Small intestine (tissue), 16 donors: ENCODE results near the gene DMXL1. TPM values are rescaled to one million over a fixed set of nuclear protein-coding genes. Genes with fewer than 3 reads are reported as not detected.

Source experiments
- DNase-seq, 2 donors: peaks; one replicate each; pipeline versions ENCODE4 v3.0.0 to v3.0.0-alpha.2; 2013
- FAIRE-seq: peaks from 2 replicates; lab custom pipeline; 2012; peaks lifted over from hg19 to GRCh38; lab: Jason Lieb, UNC
- H3K27ac ChIP-seq, 3 donors: one replicate each; pipeline ENCODE4 v1.5.1; 2013; ENCODE audit warnings: low read length in 2 of 3, mild to moderate bottlenecking in 2 of 3, control low read depth in 1 of 3, inconsistent platforms in 1 of 3, low read depth in 1 of 3, moderate library complexity in 1 of 3
- H3K27me3 ChIP-seq, 3 donors: one replicate each; pipeline ENCODE4 v1.6.1; 2013; ENCODE audit warnings: low read length in 3 of 3, inconsistent platforms in 1 of 3; ENCODE audit not compliant: control insufficient read depth in 3 of 3, insufficient read depth in 3 of 3
- H3K36me3 ChIP-seq, 3 donors: one replicate each; pipeline ENCODE4 v1.6.1; 2013; ENCODE audit warnings: low read length in 3 of 3, inconsistent platforms in 1 of 3, low read depth in 1 of 3, mild to moderate bottlenecking in 1 of 3, moderate library complexity in 1 of 3; ENCODE audit not compliant: control insufficient read depth in 3 of 3, insufficient read depth in 2 of 3
- H3K4me1 ChIP-seq, 3 donors: one replicate each; pipeline ENCODE4 v1.6.1; 2013; ENCODE audit warnings: low read length in 2 of 3, inconsistent platforms in 1 of 3, low read depth in 1 of 3, mild to moderate bottlenecking in 1 of 3, moderate library complexity in 1 of 3; ENCODE audit not compliant: control insufficient read depth in 3 of 3, insufficient read depth in 2 of 3
- H3K4me3 ChIP-seq, 3 donors: one replicate each; pipeline ENCODE4 v1.5.1; 2013; ENCODE audit warnings: low read length in 3 of 3, control low read depth in 1 of 3, inconsistent platforms in 1 of 3, low read depth in 1 of 3, mild to moderate bottlenecking in 1 of 3, moderate library complexity in 1 of 3
- H3K9me3 ChIP-seq, 2 donors: one replicate each; pipeline ENCODE4 v1.6.1; 2013; ENCODE audit warnings: low read depth in 1 of 2, low read length in 1 of 2; ENCODE audit not compliant: control insufficient read depth in 2 of 2, insufficient read depth in 1 of 2
- WGBS, 3 donors: extraction: QIAGEN DNeasy Blood & Tissue Kit; methylation state at CpG; one replicate each; pipeline ENCODE4 v1.1.7; 2013; 5-methylcytosine and 5-hydroxymethylcytosine counted together
- long read RNA-seq, 10 donors: transcript quantifications; one replicate each; lab custom pipeline, GENCODE V29; 2026
- polyA plus RNA-seq, 4 donors: library from polyadenylated mRNA; stranded (reverse) in 3 of 4; unstranded in 1 of 4; fragments of 200-250 nt in 3 of 4; fragments of 120-200 nt in 1 of 4; gene quantifications; one replicate each; pipeline versions ENCODE4 v1.2.1 to v1.2.3, GENCODE V29; 2013
- donor health status: healthy with polysubstance abuse.
- donor health status: control.
- donor health status: control.
- donor health status: Bipolar disorder and iron deficiency.
- donor health status: healthy.

DMXL1 gene
- polyA plus RNA-seq: 10 to 100 TPM in 3 of 4 donors, 1 to 10 TPM in 1; 8.1 to 33.1 (median 18.8) TPM
- long read RNA-seq, donor 1, partial matches to known transcripts: 0 of 1 reads
- long read RNA-seq, donor 1, other reads (novel, unspliced or antisense): 0 of 1 reads
- long read RNA-seq, donor 2, partial matches to known transcripts: 5 of 6 reads
- long read RNA-seq, donor 2, other reads (novel, unspliced or antisense): 0 of 6 reads
- long read RNA-seq, donor 3: 0 reads
- long read RNA-seq, donor 4: 0 reads
- long read RNA-seq, donor 5: 0 reads
- long read RNA-seq, donor 6, partial matches to known transcripts: 0 of 1 reads
- long read RNA-seq, donor 6, other reads (novel, unspliced or antisense): 0 of 1 reads
- long read RNA-seq, donor 7, partial matches to known transcripts: 0 of 1 reads
- long read RNA-seq, donor 7, other reads (novel, unspliced or antisense): 0 of 1 reads
- long read RNA-seq, donor 8: 0 reads
- long read RNA-seq, donor 9: 0 reads
- long read RNA-seq, donor 10, partial matches to known transcripts: 0 of 1 reads
- long read RNA-seq, donor 10, other reads (novel, unspliced or antisense): 0 of 1 reads

GRCh38 chr5:119070828-119071560, at the start of gene DMXL1:
TSS of gene DMXL1 (plus strand) at chr5:119071087. CDS start at chr5:119071570, 483 bp downstream.
- 0 to 1% (median 0%) methylated on average over 38 to 68 of the region's 68 CpGs for WGBS, 3 donors
- no peaks in the 10 kb centered on the region for H3K9me3 ChIP-seq
- H3K4me3 ChIP-seq: peak within 1 kb of the TSS; percentile 71 to 89 (median 84)
- DNase-seq (peak; percentile 99 to 100), FAIRE-seq (no peak)
- H3K27ac ChIP-seq: peak within 1 kb of the TSS; percentile 94 to 99 (median 99)
- H3K27me3 ChIP-seq: no peaks in the 10 kb centered on the region
- no peaks in the 10 kb centered on the region for H3K36me3 ChIP-seq
- H3K4me1 ChIP-seq: peaks cover 0 to 6% (median 3%) of the 10 kb centered on the region in 3 donors

GRCh38 chr5:119021149-119021732, 49.6 kb upstream of the DMXL1 start:
- peaks cover 0 to 2% (median 0%) of the 10 kb centered on the region in 3 donors for H3K4me1 ChIP-seq
- 87 to 94% (median 90%) methylated on average over 3 of the region's 3 CpGs for WGBS, 3 donors
- H3K36me3 ChIP-seq: no peaks in the 10 kb centered on the region

GRCh38 chr5:119022017-119022745, 48.7 kb upstream of the DMXL1 start:
- DNase-seq: peak; percentile 16 to 20
- Histone ChIP-seq H3K27me3 (no peaks in the 10 kb centered on the region), H3K4me3 (no peak overlapping the region), H3K36me3 (no peaks in the 10 kb centered on the region), H3K27ac (no peak overlapping the region), H3K4me1 (peaks cover 0 to 2% (median 0%) of the 10 kb centered on the region in 3 donors), H3K9me3 (no peaks in the 10 kb centered on the region)
- FAIRE-seq: no peak
- 64 to 70% (median 66%) methylated on average over 5 of the region's 5 CpGs for WGBS, 3 donors

More at GRCh38 chr5:119021149-119021732, 49.6 kb upstream of the DMXL1 start:
- H3K4me3 ChIP-seq: no peak overlapping the region
- no peak overlapping the region for H3K27ac ChIP-seq
- no peak for FAIRE-seq
- no peaks in the 10 kb centered on the region for H3K9me3 ChIP-seq
- no peaks in the 10 kb centered on the region for H3K27me3 ChIP-seq
- no peak for DNase-seq

GRCh38 chr5:119022773-119023172, 48.1 kb upstream of the DMXL1 start:
- Histone ChIP-seq H3K27ac (no peak overlapping the region), H3K27me3 (no peaks in the 10 kb centered on the region), H3K4me3 (no peak overlapping the region), H3K36me3 (no peaks in the 10 kb centered on the region), H3K9me3 (no peaks in the 10 kb centered on the region), H3K4me1 (peaks cover 0 to 2% (median 0%) of the 10 kb centered on the region in 3 donors)
- DNase-seq (peak in 1 of 2 donors; percentile 78), FAIRE-seq (no peak)
- WGBS, 3 donors: 4 to 28% (median 23%) methylated on average over 1 of the region's 1 CpG

GRCh38 chr5:119028575-119028974, 42.3 kb upstream of the DMXL1 start:
- no peak for FAIRE-seq
- no peak for DNase-seq
- Histone ChIP-seq H3K36me3 (no peaks in the 10 kb centered on the region), H3K27ac (no peak overlapping the region), H3K4me1 (no peaks in the 10 kb centered on the region), H3K27me3 (no peaks in the 10 kb centered on the region), H3K4me3 (no peak overlapping the region), H3K9me3 (no peaks in the 10 kb centered on the region)
- 76 to 90% (median 90%) methylated on average over 5 of the region's 5 CpGs for WGBS, 3 donors

- Histone ChIP-seq H3K36me3 (no peaks in the 10 kb centered on the region), H3K4me3 (no peak overlapping the region), H3K27ac (no peak overlapping the region), H3K4me1 (no peaks in the 10 kb centered on the region), H3K27me3 (no peaks in the 10 kb centered on the region), H3K9me3 (no peaks in the 10 kb centered on the region)
- 64 to 81% (median 66%) methylated on average over 5 of the region's 5 CpGs for WGBS, 3 donors
- no peak for DNase-seq
- no peak for FAIRE-seq
Observed at GRCh38 chr5:119031011-119031886, 39.6 kb upstream of the DMXL1 start.

- 73 to 90% (median 82%) methylated on average over 4 of the region's 4 CpGs for WGBS, 3 donors
- no peaks in the 10 kb centered on the region for H3K4me1 ChIP-seq
- no peaks in the 10 kb centered on the region for H3K36me3 ChIP-seq
- no peak for DNase-seq
- H3K9me3 ChIP-seq: no peaks in the 10 kb centered on the region
- H3K27me3 ChIP-seq: no peaks in the 10 kb centered on the region
- no peak for FAIRE-seq
- H3K4me3 ChIP-seq: no peak overlapping the region
- H3K27ac ChIP-seq: no peak overlapping the region
Observed at GRCh38 chr5:119031905-119032304, 39.0 kb upstream of the DMXL1 start.
